ACC112 (cell line): ENCODE measurements around the gene DOCK4.

Source experiments
- H2AFZ ChIP-seq: fragments of 200-600 bp; sonication (generic); one replicate; pipeline ENCODE4 v1.6.0; 2017; ENCODE audit warnings: antibody characterized with exemption, low read length; ENCODE audit not compliant: unreplicated experiment
- H3K27ac ChIP-seq: fragments of 200-600 bp; sonication (generic); 2 replicates; pipeline ENCODE4 v1.5.1; 2014; ENCODE audit warnings: low read depth, mild to moderate bottlenecking, antibody characterized with exemption, low read length, moderate library complexity
- H3K27me3 ChIP-seq: fragments of 200-600 bp; sonication (generic); 2 replicates; pipeline ENCODE4 v1.6.1; 2014; ENCODE audit warnings: mild to moderate bottlenecking, antibody characterized with exemption, low read length, moderate library complexity, mixed read lengths; ENCODE audit not compliant: insufficient read depth
- H3K36me3 ChIP-seq: fragments of 200-600 bp; sonication (generic); 2 replicates; pipeline ENCODE4 v1.6.1; 2016; ENCODE audit warnings: mild to moderate bottlenecking, antibody characterized with exemption, low read length, moderate library complexity, mixed read lengths; ENCODE audit not compliant: insufficient read depth
- H3K4me1 ChIP-seq: fragments of 200-600 bp; sonication (generic); one replicate; pipeline ENCODE4 v1.6.1; 2016; ENCODE audit warnings: low read length, mixed read lengths; ENCODE audit not compliant: insufficient read depth, unreplicated experiment, control insufficient read depth
- H3K4me3 ChIP-seq: fragments of 200-600 bp; sonication (generic); 2 replicates; pipeline ENCODE4 v1.5.1; 2014; ENCODE audit warnings: mild to moderate bottlenecking, low read depth, low read length
- H3K79me2 ChIP-seq: fragments of 200-600 bp; sonication (generic); one replicate; pipeline ENCODE4 v1.6.0; 2016; ENCODE audit warnings: low read length; ENCODE audit not compliant: control insufficient read depth, unreplicated experiment, insufficient read depth

DOCK4 gene

DNA sequence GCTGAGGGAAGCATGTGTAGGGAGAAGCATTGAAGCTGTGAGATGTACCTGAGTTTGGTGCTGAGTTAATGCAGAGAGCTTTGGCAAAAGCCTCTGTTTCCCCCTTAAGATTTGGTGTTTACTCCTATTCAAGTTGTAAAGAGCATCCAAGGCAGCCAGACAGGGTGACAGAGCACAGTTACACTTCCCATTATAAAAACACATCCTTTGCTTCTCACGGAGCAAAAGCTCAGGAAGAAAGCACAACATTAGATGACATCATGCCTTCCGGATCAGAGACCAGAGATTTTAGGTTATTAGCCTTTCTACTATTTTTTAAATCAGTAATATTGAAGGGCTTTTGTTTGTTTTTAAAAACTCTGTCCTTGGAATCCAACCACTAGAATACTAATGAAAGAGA, 182.9 kb downstream of the DOCK4 start:
- Histone ChIP-seq H2AFZ (no peak overlapping the region), H3K4me1 (no peaks in the 10 kb centered on the region)

DNA sequence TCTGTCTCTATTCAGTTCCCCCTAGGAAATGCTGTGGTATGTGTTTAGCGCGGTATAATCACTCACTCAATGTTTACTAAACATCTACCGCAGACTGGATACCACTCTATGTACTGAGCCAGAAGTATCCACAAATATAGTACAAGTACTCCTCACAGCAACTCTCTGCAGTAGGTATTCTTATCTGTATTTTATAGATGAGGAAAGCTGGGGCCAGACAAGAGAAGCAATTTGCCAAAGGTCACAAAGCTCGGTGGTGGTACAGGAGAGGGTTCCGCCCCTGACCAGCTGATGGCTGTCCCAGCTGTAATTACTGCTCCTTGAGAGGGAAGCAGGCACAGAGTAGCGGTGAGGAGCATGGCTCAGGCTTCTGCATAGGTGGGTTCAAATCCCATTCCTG, 184.1 kb downstream of the DOCK4 start:
- no peak overlapping the region for H3K27ac ChIP-seq
- no peaks in the 10 kb centered on the region for H3K36me3 ChIP-seq
- no peaks in the 10 kb centered on the region for H3K27me3 ChIP-seq
- H3K4me1 ChIP-seq: no peaks in the 10 kb centered on the region
- no peak overlapping the region for H2AFZ ChIP-seq
- no peaks in the 10 kb centered on the region for H3K79me2 ChIP-seq
- H3K4me3 ChIP-seq: no peak overlapping the region

More for the DNA sequence above, 182.9 kb downstream of the DOCK4 start:
- Histone ChIP-seq H3K27me3 (no peaks in the 10 kb centered on the region), H3K36me3 (no peaks in the 10 kb centered on the region), H3K4me3 (no peak overlapping the region), H3K27ac (no peak overlapping the region), H3K79me2 (no peaks in the 10 kb centered on the region)

DNA sequence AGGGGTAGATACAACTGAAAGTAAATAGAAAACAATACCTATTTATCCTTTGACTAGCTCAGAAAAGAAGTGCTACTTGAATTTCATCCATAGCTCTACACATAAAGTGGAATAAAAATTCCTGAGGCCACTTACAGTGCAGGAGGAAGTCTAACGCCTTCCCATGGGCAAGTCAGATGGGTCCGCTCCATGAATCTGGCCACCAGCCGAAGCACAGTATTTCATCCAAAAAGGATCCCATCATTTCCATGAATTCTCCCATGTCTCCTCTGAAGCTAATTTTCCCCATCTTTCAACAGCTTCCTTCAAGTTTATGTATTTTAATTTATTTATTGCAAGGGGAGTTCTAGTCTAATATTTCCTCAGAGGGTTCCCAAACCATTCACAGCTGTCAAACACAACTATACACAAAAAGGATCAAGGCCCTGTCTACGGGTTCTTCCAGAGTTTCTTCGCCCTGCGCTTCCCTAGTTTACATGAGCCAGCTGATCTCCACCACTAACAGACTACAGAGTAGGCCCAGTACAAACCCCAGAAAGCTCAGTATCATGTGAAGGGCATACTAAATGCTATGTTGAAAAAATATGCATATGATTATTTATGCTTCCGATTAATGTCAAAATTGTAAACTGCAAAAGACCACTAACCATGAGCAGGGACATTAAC, 184.7 kb downstream of the DOCK4 start:
- no peaks in the 10 kb centered on the region for H3K4me1 ChIP-seq
- no peak overlapping the region for H3K4me3 ChIP-seq
- no peak overlapping the region for H2AFZ ChIP-seq
- H3K27ac ChIP-seq: no peak overlapping the region
- H3K79me2 ChIP-seq: no peaks in the 10 kb centered on the region
- no peaks in the 10 kb centered on the region for H3K27me3 ChIP-seq
- H3K36me3 ChIP-seq: no peaks in the 10 kb centered on the region

DNA sequence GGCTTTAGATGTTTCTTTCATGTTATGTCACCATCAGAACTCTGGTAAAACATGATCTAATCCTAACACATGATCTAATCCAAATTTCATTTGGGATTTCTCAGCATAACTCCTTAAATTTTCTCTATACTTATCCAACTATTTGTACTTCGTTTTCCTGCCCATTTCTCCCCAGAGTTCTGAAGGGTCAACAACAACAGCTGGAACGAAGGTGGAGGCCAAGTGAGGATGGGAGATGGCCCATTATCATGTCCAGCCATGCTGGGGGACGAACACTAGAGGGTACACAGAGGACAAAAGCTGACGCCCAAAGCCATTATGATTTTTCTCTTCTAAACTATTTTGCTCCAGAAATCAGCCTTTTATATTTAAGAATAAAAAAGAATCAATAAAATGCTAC, 185.4 kb downstream of the DOCK4 start:
- no peak overlapping the region for H3K27ac ChIP-seq
- H2AFZ ChIP-seq: no peak overlapping the region
- H3K4me1 ChIP-seq: no peaks in the 10 kb centered on the region
- H3K27me3 ChIP-seq: no peaks in the 10 kb centered on the region
- H3K79me2 ChIP-seq: no peaks in the 10 kb centered on the region
- H3K36me3 ChIP-seq: no peaks in the 10 kb centered on the region
- no peak overlapping the region for H3K4me3 ChIP-seq

DNA sequence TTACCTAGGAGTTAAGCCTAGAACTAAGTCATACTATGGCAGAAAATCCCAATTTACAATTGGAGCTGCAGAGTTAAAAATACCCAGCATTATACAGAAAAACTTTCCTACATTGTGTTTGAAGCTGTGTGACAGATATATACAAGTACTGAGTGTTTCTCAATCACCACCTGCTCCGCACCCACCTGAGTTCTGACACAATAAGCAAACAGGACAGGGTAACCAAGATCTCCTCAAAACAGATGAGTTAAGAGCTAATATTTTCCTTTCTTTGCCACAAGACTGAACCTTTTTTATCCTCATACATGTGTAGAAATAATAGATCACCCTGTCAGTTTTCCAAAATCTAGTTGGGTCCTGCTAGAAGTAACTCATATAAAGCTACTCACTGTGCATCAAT, 186.3 kb downstream of the DOCK4 start:
- H3K27ac ChIP-seq: no peak overlapping the region
- no peaks in the 10 kb centered on the region for H3K79me2 ChIP-seq
- H2AFZ ChIP-seq: no peak overlapping the region
- no peaks in the 10 kb centered on the region for H3K36me3 ChIP-seq
- H3K4me3 ChIP-seq: no peak overlapping the region
- no peaks in the 10 kb centered on the region for H3K27me3 ChIP-seq
- no peaks in the 10 kb centered on the region for H3K4me1 ChIP-seq

DNA sequence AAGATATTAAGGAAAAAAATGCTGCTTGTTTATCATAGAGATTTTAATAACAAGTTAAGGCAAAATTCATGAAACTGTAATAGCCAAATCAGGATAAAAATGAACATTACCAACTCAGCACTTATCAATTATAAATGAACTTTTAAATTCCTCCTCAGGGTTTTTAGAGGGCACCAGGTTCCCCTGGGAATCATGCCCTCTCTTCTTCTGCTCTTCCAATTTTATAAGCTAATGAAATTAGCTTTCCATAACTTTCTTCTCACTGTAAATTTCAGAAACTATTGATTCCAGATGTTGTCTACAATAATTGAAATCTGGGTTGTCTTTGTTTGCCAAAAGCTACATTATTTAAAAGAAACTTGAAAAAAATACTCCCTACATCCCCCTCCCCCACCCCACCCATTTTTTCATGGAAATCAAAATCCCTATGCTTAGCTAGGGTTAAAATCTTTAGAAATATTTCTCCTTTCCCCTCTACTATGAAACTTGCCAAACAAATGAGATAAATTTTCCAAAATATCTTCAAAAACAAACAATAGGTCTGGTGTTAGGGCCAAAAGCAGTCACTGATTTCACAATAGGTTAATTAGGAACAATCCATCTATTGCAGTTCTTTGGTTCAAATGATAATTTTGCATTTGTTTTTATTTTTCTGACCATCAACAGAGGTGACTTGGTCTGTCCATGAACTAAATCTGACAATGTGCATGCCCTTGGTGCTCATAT, 187.7 kb downstream of the DOCK4 start:
- H3K4me1 ChIP-seq: no peaks in the 10 kb centered on the region
- H3K27ac ChIP-seq: no peak overlapping the region
- H3K36me3 ChIP-seq: no peaks in the 10 kb centered on the region
- no peaks in the 10 kb centered on the region for H3K27me3 ChIP-seq
- H2AFZ ChIP-seq: no peak overlapping the region
- H3K79me2 ChIP-seq: no peaks in the 10 kb centered on the region
- no peak overlapping the region for H3K4me3 ChIP-seq

DNA sequence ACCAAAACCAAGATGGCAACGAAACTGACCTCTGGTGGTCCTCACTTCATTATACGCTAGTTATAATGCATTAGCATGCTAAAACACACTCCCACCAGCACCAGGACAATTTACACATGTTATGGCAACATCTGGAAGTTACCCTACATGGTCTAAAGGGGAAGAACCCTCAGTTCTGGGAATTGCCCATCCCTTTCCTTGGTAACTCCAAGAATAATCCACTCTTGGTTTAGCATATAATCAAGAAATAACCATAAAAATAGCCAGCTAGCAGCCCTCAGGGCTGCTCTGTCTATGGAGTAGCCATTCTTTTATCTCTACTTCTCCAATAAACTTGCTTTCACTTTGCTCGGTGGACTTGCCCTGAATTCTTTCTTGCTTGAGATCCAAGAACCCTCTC, 191.1 kb downstream of the DOCK4 start:
- Histone ChIP-seq H3K4me3 (no peak overlapping the region), H2AFZ (no peak overlapping the region), H3K4me1 (no peaks in the 10 kb centered on the region), H3K36me3 (no peaks in the 10 kb centered on the region), H3K27me3 (no peaks in the 10 kb centered on the region), H3K79me2 (no peaks in the 10 kb centered on the region), H3K27ac (no peak overlapping the region)

DNA sequence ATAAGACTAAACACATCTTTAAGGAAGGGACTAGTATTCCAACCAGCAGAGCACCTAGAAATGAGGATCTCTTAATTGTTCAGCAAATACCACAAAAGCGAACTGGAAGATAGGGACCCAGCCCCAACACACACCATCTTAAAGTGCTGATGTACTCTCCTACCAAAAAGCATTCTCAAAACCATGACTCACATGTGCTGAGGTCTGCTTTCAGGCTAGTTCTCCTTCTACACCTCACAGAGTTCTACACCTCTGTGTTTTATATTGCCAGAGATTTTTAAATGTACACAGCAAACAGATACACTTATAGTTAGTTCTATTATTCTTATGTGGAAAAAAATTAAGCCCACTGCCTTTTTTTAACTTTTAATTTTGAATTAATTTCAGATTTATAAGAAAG, 191.9 kb downstream of the DOCK4 start:
- Histone ChIP-seq H2AFZ (no peak overlapping the region), H3K79me2 (no peaks in the 10 kb centered on the region), H3K4me3 (no peak overlapping the region), H3K27ac (no peak overlapping the region), H3K36me3 (no peaks in the 10 kb centered on the region), H3K4me1 (no peaks in the 10 kb centered on the region), H3K27me3 (no peaks in the 10 kb centered on the region)

DNA sequence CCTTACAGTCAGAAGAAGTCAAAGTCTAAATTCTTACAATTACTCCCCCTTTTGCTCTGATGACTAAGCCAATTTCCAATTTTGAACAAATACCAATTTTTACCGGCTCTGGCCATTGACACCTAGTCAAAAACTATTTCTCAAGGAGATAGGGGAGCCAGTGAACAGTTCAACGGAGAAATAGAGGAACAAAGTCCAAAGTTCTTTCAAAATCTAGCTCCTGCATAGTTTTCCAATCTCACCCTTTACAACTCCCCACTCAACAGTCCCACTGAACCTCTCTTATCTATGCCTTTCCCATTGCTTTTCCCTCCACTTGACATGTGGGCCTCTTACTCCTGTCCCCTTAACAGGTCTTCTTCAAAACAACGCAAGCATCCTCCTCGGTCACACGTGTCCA, 192.9 kb downstream of the DOCK4 start:
- peaks cover 3% of the 10 kb centered on the region for H3K4me1 ChIP-seq
- no peak overlapping the region for H2AFZ ChIP-seq
- no peaks in the 10 kb centered on the region for H3K79me2 ChIP-seq
- H3K4me3 ChIP-seq: no peak overlapping the region
- H3K36me3 ChIP-seq: no peaks in the 10 kb centered on the region
- H3K27ac ChIP-seq: no peak overlapping the region
- H3K27me3 ChIP-seq: no peaks in the 10 kb centered on the region

DNA sequence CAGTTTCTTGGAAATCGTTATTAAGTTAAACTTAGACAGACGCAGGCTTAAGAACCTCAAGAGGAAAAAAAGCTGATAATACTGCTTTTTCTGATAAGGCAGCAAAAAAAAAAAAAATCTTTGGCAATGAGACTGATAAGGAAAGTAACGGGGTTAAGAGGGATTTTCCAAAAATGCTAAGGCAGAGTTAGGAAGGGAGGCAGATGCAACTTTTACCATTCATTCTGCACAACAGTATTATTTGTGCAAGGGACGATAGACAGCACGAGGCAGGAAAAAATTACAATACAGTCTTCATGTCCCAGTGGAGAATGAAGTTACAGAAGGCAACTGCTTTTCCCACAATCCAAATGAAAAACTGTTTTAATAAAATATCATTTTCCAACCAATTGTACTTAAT, 194.0 kb downstream of the DOCK4 start:
- Histone ChIP-seq H2AFZ (no peak overlapping the region), H3K4me1 (peaks cover 3% of the 10 kb centered on the region), H3K27ac (no peak overlapping the region), H3K27me3 (no peaks in the 10 kb centered on the region), H3K4me3 (no peak overlapping the region), H3K79me2 (no peaks in the 10 kb centered on the region), H3K36me3 (no peaks in the 10 kb centered on the region)

DNA sequence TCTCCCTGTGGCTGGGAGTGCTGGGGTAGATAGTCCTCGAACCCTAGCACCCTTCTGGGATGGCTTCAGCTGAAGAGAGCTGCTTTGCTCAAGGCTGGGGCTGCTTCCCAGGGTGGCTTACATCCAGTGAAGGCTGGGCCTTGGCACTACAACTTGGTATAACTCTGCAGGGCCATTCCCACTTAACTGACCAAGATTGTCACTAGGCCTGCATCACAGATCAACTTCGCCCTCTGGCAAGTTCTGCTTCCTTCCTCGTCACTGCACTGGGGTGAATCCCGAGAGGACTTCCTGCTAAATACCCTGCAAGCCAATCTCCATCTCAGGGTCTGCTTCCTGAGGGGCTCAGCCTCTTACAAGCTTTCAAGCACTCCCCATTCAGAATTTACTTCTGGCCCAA, 195.2 kb downstream of the DOCK4 start:
- Histone ChIP-seq H3K36me3 (no peaks in the 10 kb centered on the region), H3K79me2 (no peaks in the 10 kb centered on the region), H3K27ac (no peak overlapping the region), H3K27me3 (no peaks in the 10 kb centered on the region), H3K4me3 (no peak overlapping the region), H2AFZ (no peak overlapping the region), H3K4me1 (peaks cover 3% of the 10 kb centered on the region)
